ENCODE results near the gene LGALS7. TPM values are rescaled to one million over a fixed set of nuclear protein-coding genes. Genes with fewer than 3 reads are reported as not detected.
A peak's percentile ranks its signal among the peaks of the same experiment; 100 is the strongest.

Gene LGALS7
- polyA plus RNA-seq, 1 of the 3 experiments (the other 2 are of a cell fraction) = not detected

GRCh38 chr19:38743394-38744297, 29.7 kb downstream of the LGALS7 start:
- no peaks in the 10 kb centered on the region for H4K20me1 ChIP-seq (ENCODE audit: insufficient read depth)
- no peak overlapping the region for H3K4me3 ChIP-seq (ENCODE audit: low read depth in 2 of 2, low read length in 1 of 2)
- H3K9me2 ChIP-seq = no peaks in the 10 kb centered on the region
- no peaks in the 10 kb centered on the region for H3F3A ChIP-seq (replicated peaks; ENCODE audit: insufficient read depth)
- H3K36me3 ChIP-seq (replicated peaks in 1 of 2; ENCODE audit: control insufficient read depth in 1 of 2, insufficient read depth in 2 of 2, low read length in 1 of 2) = no peaks in the 10 kb centered on the region
- POLR2A ChIA-PET = no interaction called here
- H3K4me2 ChIP-seq = no peak overlapping the region
- WGBS (ENCODE audit: low lambda C conversion rate) = 86% methylated on average over 8 of the region's 20 CpGs
- CTCF ChIA-PET = interaction anchor here (1.1 to 1.2 kb wide), 2 partner anchors 13 to 186 kb away, joined by 3 to 4 read pairs; no protein-coding TSS in a partner anchor
- H2AFZ ChIP-seq (ENCODE audit: low read depth) = no peak overlapping the region
- H3K9ac ChIP-seq = no peak overlapping the region
- no peaks in the 10 kb centered on the region for H3K9me3 ChIP-seq
- no peak overlapping the region for H3K27ac ChIP-seq (ENCODE audit: low read depth in 2 of 2, low read length in 1 of 2)
- TF ChIP-seq RXRA (IDR thresholded peaks at IDR 0.05; ENCODE audit: borderline replicate concordance, low read depth) (no peak), MXI1 (IDR thresholded peaks at IDR 0.05; ENCODE audit: low read depth, low read length) (no peak), MEF2A (IDR thresholded peaks at IDR 0.05; ENCODE audit: borderline replicate concordance, low read depth) (no peak), RCOR1 (IDR thresholded peaks at IDR 0.05; ENCODE audit: low read length) (no peak), POLR2AphosphoS5 (IDR thresholded peaks at IDR 0.05; ENCODE audit: low read depth, low read length) (no peak), TAF1 (IDR thresholded peaks at IDR 0.05; ENCODE audit: borderline replicate concordance, low read depth, low read length) (no peak), SMC3 (IDR thresholded peaks at IDR 0.05; ENCODE audit: low read depth, low read length) (no peak), MAX (IDR thresholded peaks at IDR 0.05; ENCODE audit: low read depth) (no peak), RFX5 (IDR thresholded peaks at IDR 0.05; ENCODE audit: low read length) (no peak), EP300 (IDR thresholded peaks at IDR 0.05; ENCODE audit: borderline replicate concordance in 1 of 2, low read depth in 1 of 2, low read length in 1 of 2) (no peak), NRF1 (IDR thresholded peaks at IDR 0.05; ENCODE audit: low read depth, low read length) (no peak), TCF12 (IDR thresholded peaks at IDR 0.05) (no peak), EZH2phosphoT487 (IDR thresholded peaks at IDR 0.05; ENCODE audit: borderline replicate concordance, low read depth) (no peak), CTCF (IDR thresholded peaks at IDR 0.05) (no peak), JUND (IDR thresholded peaks at IDR 0.05) (no peak)
- TF ChIP-seq, protein P1, sequence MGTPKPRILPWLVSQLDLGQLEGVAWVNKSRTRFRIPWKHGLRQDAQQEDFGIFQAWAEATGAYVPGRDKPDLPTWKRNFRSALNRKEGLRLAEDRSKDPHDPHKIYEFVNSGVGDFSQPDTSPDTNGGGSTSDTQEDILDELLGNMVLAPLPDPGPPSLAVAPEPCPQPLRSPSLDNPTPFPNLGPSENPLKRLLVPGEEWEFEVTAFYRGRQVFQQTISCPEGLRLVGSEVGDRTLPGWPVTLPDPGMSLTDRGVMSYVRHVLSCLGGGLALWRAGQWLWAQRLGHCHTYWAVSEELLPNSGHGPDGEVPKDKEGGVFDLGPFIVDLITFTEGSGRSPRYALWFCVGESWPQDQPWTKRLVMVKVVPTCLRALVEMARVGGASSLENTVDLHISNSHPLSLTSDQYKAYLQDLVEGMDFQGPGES (IDR thresholded peaks at IDR 0.05; ENCODE audit: low read depth, low read length) = no peak
- H3K27me3 ChIP-seq (ENCODE audit: insufficient read depth) = no peaks in the 10 kb centered on the region
- H3K79me2 ChIP-seq (ENCODE audit: insufficient read depth) = no peaks in the 10 kb centered on the region
- H3K4me1 ChIP-seq (ENCODE audit: control insufficient read depth in 1 of 2, insufficient read depth in 2 of 2, low read depth in 1 of 2, low read length in 1 of 2) = no peaks in the 10 kb centered on the region
- DNase-seq = peak; percentile 14

Data from SK-N-SH (cell line).